DMS114 treated with DMSO at 0.1 percent for 48 hours (cell line): ENCODE data around the gene MTG2.

Experiments used
- DNase-seq: peaks from one replicate; lab custom pipeline; 2025; ENCODE audit not compliant: unreplicated experiment; lab: John Stamatoyannopoulos, UW

MTG2 gene

DNA sequence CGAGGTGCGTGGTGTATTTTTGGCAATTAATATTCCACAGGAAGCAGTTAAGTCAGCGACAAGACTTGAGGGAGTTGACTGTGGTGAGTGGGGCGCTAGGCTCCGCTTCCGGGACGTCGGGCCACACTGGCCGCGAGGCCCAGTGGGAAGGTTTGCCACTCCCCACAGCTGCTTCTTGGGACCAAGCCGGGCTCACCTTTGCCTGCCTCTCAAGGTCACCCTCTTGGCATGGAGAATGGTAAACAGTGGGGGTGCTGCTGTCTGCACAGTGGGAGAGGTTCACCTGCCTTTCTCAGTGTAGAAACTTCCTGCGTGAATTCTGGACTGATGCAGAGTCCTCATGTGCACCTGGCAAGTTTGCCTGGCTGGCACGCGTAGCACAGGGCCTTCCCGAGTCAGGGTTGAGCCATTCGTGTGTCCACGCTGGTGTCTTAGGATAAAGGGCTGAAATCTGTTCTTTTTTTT lies 61.8 kb downstream of the MTG2 start:
- no peak for DNase-seq

DNA sequence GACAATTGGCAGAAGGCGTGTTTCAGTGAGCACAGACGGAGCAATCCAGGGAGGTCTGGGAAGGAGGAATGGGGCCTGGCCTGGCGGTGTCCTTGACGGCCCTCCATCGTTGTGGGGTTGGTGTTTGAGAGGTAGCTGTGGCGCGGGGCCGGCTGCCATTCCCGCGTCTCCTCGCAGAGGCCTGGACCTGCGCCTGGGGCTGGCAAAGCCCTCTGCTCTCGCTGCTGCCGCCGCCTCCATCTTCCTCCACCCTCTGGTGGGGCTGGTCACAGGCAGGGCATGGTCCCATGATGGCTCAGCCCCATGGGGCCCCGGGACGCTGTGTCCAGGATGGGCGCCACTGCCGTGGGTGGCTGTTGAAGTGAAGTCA lies 63.1 kb downstream of the MTG2 start:
- no peak for DNase-seq

DNA sequence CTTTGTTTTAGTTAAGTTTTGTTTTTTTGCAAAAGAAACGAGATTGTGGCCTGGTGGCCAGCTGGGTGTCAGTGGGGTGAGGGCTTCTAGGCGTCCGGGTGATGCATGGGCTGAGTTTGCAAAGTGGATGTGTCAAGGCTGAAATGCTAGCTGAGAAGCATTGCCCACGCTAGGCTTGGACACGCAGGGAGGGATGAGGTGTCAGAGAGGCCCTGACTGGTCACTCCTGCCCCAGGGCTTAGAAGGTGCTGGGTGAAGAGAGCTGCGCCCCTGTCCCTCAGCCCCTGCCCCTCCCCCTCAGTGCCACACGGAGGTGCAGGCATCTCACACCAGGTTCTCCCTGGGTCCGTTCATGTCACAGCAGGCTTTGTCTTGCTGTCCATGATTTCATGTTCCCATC lies 63.6 kb downstream of the MTG2 start:
- DNase-seq: no peak

DNA sequence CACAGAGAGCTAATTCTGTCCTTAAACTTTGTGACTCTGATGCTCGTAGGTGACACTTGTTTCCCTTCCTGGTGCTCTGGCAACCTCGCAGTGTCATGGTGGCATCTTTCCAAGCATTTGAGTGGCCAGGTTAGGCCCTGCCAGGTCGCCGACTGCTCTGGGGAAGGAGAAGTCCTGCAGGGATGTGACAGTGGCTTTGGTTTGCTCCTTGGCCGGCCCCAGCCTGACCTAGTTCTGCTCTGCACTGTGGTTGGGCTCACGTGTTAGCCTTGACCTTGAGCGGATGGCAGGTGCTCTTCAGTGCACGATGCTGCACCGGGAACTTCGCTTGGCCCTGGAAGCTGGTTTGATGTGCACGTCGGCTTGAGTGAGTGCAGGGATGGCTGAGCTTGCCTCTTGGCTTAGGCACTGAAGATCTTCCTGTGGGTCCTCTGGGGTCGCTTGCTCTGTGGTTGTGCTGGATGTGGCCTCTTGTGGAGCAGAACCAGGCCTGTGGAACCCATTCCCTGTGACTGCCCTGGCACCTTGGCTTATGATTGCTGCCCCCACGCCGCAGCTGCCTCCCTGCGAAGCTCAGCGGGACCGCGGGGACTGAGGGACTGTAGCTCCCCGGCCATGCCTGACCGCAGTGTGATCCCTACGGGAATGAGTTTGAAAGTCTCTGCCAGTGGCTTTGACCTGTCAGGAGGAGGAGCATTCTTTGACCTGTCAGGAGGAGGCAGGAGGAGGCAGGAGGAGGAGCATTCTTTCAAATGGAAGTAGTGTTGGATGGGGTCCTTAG lies 64.2 kb downstream of the MTG2 start:
- DNase-seq: no peak

DNA sequence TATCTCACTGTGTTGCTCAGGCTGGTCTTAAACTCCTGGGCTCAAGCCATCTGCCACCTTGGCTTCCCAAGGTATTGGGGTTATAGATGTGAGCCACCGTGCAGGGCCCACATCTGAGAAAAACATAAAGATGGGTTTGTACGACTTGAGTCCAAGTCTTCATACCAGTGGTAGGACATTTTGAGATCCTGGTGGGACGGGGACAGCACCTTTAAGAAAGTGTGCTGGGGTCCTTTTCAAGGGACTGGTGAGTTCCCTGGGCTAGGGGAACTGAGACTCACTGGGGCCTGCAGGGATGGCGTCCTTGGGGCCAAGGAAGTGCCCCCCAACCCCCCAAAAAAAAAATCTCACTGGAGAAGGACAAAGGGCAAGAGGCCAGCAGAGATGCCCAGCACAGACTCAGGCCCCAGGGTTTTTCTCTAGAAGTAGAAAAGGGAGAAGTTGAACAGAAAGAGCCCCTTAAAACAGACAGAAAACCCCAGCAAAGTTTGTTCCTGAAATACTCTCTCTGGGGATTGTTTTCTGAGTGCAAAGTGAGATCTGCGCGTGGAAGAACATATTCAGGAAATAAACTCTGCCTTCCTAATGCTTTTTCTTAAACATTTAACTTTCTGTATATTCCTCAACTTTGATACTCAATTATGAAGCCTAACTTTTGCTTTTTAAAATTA lies 66.2 kb downstream of the MTG2 start:
- DNase-seq: no peak

DNA sequence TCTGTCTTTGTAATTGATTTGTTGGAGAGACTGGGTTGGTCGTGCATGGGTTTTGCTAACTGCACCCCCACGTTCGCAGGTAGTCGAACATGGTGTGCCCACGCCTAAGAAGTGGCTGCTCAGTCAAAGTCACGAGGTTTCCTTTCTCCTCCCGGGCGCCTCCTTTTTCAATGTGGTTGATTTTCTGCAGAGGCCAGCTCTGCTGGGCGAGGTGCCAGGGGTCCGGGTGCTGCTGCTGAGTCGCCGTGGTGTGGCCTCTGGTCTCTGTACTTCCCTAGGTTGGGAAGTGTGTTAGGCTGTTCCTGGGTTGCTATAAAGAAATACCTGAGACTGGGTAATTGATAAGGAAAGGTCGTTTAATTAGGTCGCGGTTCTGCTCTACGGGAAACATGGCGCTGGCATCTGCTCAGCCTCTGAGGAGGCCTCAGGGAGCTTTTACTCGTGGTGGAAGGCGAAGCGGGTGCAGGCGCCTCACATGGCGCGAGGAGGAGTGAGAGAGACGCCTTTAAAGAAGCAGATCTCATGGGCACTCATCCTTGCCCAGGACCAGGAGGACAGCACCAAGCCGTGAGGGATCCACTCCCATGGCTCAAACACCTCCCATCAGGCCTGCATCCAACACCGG lies 69.6 kb downstream of the MTG2 start:
- no peak for DNase-seq
